ENCODE results near the gene HID1. TPM values are rescaled to one million over a fixed set of nuclear protein-coding genes. Genes with fewer than 3 reads are reported as not detected.
"Not testable (repeated sequence)": the region's sequence is repeated elsewhere in the genome, so short reads cannot be mapped to it uniquely, and the experiment has no call there.

The HID1 gene
- total RNA-seq, 1 donor from 2014 or later, result 53.8 TPM

GRCh38 chr17:74970395-74970794, 2.2 kb downstream of the HID1 start:
- peak; percentile 33 for DNase-seq

DNA sequence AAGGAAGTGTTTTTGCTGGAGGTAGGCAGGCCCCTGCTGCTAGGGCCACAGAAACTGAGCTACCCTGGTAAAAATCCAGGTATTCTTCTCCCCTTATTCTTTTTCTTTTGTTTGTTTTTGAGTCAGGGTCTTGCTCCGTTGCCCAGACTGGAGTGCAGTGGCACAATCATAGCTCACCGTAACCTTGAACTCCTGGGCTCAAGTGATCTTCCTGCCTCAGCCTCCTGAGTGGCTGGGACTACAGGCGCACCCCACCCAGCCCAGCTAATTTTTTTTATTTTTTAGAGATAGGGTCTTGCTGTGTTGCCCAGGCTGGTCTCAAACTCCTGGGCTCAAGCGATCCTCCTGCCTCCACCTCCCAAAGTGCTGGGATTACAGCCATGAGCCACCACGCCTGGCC, 3.1 kb downstream of the HID1 start:
- not testable (repeated sequence) for DNase-seq

DNA sequence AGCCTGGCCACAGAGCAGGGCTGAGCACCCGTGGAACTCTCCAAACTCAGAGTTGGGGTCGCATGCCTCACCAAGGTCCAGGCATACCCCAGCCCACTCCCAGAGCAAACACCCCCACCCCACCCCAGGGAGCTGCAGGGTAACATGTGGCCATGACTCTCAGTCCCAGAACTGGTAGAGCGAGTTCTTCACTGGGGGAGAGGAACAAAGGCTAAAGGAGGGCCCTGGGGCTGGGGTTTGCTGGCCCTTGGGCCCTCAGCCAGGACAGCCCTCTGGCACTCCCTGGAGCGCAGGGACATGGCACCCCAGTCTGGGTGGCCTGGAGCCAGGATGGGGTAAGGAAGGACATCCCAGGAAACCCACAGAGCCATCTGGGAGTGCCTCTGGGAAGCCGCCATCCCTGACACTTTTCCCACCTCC, 4.2 kb downstream of the HID1 start:
- DNase-seq, result no peak

- DNase-seq, result no peak
Measured at GRCh38 chr17:74964988-74965622, 7.5 kb downstream of the HID1 start.

- no peak for DNase-seq
Measured at GRCh38 chr17:74964246-74964761, 8.3 kb downstream of the HID1 start.

DNA sequence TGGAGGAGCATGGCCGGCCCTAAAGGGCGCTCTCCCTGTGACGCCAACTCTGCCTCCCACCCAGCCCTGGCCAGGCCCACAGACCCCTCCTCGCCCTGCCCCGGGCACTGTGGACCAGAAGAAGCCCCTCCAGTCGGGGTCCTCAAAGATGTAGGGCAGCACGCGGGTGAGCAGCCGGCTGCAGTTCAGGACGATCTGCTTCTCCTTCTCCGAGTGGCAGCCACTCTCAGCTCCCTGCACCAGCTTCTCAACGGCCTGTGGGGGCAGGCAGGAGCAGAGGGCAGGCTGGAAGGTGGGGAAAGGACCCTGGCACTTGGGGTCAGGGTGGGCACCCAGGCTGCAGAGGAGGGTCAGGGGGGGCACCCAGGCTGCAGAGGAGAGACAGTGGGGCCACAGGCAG, 8.9 kb downstream of the HID1 start:
- DNase-seq, result no peak

DNA sequence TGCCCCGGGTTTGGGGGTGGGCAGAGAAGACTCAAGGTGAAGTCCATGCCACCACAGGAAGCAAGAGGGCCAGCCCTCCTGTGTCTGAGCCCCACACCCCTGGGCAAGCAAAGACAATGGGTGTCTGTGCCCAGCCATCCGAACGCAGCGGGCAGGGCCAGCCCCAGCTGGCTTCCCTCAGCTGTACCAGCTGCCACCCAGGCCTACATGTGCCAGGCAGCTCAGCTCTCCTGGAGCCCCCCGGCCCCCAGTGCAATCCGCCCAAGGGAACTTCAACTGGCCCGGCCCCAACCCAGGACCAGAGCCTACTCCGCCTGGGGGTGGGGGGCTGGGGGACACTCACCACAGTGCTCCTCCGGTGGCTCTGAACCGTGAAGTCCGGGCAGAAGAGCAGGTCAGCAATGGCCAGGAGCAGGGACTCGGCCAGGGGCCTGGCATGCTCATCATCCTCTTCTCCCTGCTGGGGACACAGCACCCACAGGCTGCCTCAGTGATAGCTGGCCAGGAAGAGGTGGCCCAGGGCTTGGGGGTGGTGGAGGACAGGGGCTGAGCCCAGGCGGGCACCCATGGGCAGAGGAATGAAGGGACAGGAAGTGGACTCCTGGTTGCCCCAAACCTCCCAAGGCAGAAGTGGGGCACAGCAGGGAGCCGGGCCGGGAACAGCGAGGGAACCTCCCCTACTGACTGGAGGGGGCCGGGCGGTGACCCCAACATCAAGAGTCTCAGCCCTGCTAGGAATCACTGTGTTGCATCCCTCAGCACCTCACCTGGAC, 9.8 kb downstream of the HID1 start:
- no peak for DNase-seq

GRCh38 chr17:74961657-74962350, 10.8 kb downstream of the HID1 start:
- peak; percentile 95 for DNase-seq

DNA sequence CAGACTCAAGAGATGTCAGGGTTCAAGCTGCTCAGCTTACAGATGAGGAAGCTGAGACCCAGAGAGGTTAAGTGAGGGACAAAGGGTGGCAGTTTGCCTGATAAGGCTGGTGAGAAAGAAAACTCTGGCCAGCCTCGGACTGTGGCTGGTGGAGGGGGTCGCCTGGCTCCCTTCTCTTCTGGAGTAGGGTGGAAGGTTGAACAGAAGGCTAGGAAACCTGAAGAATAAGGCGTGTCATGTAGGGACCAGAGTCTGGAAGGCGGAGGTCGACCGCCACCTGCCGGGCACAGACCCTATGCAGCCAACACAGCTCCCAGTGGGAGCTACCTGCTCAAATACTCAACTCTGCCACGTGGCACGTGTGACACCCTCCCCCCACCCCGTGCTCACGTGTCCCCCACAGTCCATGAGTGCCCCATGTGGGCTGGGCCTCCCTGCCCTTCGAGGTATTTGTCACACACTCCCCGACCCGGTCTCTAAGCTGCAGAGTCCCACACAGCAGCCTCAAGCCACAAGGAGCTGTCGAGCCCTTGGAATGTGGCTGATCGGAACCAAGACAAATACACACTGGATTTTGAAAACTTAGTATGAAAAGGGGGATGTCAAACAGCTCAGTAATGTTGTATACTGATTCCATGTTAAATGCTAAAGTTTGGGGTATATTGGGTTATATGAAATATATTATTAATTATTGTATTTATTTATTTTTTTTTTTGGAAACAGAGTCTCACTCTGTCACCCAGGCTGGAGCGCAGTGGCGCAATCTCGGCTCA, 11.8 kb downstream of the HID1 start:
- DNase-seq, result no peak

- no peak for DNase-seq
Measured at GRCh38 chr17:74959826-74960515, 12.6 kb downstream of the HID1 start.

DNA sequence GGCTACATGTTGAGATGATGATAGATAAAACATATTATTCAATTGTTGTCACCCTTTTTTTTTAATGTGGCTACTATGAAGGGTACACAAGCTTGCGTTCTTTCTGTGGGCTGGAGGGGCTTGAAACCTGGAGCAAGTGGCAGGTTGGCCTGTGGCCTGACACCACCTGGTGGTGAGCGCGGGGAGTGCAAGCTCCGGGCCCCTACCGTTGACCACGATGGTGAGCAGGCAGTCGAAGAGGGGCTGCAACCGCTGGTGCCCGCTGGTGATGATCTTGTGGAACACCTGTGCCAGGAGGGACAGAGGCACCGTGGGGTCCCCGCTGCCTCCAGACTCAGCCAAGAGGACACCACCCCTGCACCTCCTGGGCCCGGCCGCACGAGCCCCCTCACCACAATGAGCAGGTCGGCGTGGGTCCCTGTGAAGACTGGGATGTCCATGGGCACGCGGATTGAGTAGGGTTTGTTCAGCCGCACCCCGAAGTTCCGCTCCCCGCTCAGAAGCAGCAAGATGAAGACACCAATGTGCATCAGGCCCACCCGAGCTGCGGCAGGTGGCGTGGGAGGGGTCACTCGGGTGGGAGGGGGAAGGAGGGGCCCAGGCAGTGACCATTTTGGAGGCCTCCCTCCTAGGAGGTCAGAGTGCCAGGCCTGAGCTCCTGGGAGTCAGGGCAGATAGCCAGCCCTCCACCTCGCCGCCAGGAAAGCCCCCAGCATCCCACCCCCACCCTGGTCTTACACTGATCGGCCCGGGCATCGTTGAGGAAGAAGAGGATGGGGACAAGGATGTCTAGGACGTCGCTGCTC, 14.4 kb downstream of the HID1 start:
- DNase-seq, result peak; percentile 80

GRCh38 chr17:74956093-74956492, 16.5 kb downstream of the HID1 start:
- DNase-seq, result no peak

DNA sequence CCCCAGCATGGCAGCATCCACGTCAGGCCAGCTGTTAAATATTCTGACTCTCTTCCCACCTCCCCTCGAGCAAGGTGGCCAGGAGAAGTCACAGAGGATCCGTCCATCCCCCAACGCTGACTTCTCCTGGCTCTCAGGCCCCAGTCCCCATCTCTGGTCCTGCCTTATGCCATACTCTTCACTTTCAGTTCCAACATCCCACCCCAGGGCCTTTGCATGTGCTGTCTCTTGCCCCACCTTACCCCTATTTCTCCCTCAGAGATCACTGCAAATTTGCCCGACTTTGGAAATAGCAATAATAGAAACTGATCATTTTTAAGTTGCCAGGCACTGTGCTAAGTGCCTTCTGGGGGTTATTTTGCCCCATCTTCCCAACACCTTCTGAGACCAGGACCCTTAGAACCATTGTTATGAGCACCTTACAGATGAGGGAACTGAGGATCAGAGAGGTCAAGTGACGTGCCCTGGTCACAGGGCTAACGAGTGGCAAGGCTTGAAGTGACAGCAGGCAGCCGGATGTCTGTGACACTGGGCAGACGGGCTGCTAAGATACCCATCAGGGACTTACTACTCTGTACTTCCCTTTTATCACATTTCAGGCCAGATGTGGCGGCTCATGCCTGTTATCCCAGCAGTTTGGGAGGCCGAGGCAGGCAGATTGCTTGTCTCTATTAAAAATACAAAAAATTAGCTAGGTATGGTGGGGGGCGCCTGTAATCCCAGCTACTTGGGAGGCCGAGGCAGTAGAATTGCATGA, 17.7 kb downstream of the HID1 start:
- no peak for DNase-seq

GRCh38 chr17:74954115-74954514, 18.4 kb downstream of the HID1 start:
- no peak for DNase-seq

DNA sequence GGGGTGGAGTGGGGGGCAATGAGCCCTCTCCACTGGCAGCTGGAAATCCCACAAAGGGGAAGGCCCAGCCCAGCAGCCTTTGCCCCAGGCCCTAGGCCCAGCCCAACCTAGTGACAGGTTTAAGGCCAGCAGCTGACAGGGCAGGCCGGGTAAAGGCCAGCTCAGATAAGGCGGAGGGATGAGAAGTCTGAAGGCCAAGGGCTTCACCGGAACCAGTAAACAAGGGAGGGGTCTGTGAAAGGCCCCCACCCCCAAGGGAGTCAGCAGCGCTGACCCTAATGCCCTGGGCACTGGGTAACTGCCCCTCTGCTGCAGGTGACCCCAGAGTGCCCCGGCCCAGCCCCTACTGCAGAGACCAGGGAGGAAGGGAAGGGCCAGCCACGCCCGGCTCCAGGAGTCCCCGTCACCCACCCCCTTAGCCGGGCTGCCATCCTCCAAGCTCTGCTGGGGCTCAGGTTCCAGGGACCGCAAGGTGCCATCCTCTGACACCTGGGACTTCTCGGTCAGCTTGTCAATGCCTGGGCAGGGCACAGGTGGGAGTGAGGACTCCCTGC, 19.3 kb downstream of the HID1 start:
- no peak for DNase-seq

- no peak for DNase-seq
Measured at GRCh38 chr17:74952431-74953133, 20.0 kb downstream of the HID1 start.

GRCh38 chr17:74951680-74952421, 20.7 kb downstream of the HID1 start:
- DNase-seq, result no peak

DNA sequence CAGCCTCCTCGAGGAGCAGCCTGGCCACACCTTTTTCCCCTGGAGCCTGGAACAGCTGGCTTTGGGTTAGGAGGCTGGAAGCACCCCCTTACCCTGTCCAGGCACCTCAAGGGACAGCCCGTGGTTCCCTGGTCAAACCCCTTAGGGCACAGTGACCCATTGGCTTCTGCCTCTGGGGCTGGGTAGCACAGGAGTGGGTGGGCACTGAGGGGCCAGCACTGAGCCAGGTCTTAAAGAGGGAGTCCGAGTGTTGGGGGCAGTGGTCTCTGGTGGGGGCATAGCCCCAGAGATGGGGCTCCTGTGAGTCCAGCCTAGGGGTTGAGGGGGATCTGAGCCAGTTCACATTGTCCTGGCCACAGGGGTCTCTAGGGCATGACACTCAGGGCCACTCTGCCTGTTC, 21.5 kb downstream of the HID1 start:
- no peak for DNase-seq

DNA sequence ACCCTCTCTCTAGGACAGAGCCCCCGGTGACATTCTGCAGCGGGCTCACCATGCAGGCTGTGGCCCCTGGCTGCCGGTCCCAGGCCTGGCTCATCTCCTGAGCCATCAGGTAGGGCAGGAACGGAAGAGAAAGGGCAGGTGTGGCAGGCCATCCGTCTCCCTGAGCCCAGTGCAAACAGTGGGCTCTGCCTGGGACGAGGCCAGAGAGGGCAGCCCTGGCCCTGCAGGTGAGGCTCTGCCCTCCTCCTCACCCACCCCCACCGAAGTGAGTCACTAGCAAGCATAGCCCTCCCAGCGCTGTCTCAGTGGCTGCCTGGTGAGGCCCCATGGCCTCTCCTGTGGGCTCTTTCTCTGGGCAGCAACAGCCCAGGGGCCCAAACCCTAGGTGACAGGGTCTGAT, 22.4 kb downstream of the HID1 start:
- no peak for DNase-seq

Data from dermis blood vessel endothelial cell (primary cell).